Measurements from ENCODE around the gene NRAP.
"Not testable (repeated sequence)": the region's sequence is repeated elsewhere in the genome, so short reads cannot be mapped to it uniquely, and the experiment has no call there.

NRAP gene

GRCh38 chr10:113680190-113681111 lies 16.6 kb upstream of the NRAP start:
- peak; percentile 73 for DNase-seq (ENCODE audit: low spot score)

GRCh38 chr10:113679463-113680189 lies 15.8 kb upstream of the NRAP start, which contains the start of gene CASP7:
Gene CASP7 (plus strand): TSS chr10:113679912. CDS start chr10:113697494, 17,582 bp downstream.
- peak; percentile 93 for DNase-seq (ENCODE audit: low spot score)

GRCh38 chr10:113666682-113667252 lies 2.9 kb upstream of the NRAP start:
- no peak for DNase-seq (ENCODE audit: low spot score)

GRCh38 chr10:113665806-113666354 lies 2.0 kb upstream of the NRAP start:
- DNase-seq (ENCODE audit: low spot score), result no peak

- no peak for DNase-seq (ENCODE audit: low spot score)
Observed at GRCh38 chr10:113665352-113665751, 1.5 kb upstream of the NRAP start.

GRCh38 chr10:113663142-113663541 lies 699 bp downstream of the NRAP start:
- no peak for DNase-seq (ENCODE audit: low spot score)

- no peak for DNase-seq (ENCODE audit: low spot score)
Observed at GRCh38 chr10:113661332-113661731, 2.5 kb downstream of the NRAP start.

- no peak for DNase-seq (ENCODE audit: low spot score)
Observed at GRCh38 chr10:113657544-113657943, 6.3 kb downstream of the NRAP start.

GRCh38 chr10:113656896-113657295 lies 6.9 kb downstream of the NRAP start:
- no peak for DNase-seq (ENCODE audit: low spot score)

- DNase-seq (ENCODE audit: low spot score), result not testable (repeated sequence)
Observed at GRCh38 chr10:113652456-113652855, 11.4 kb downstream of the NRAP start.

GRCh38 chr10:113651898-113652297 lies 11.9 kb downstream of the NRAP start:
- no peak for DNase-seq (ENCODE audit: low spot score)

- DNase-seq (ENCODE audit: low spot score), result no peak
Observed at GRCh38 chr10:113651021-113651420, 12.8 kb downstream of the NRAP start.

GRCh38 chr10:113650172-113650571 lies 13.7 kb downstream of the NRAP start:
- DNase-seq (ENCODE audit: low spot score), result no peak

GRCh38 chr10:113648478-113648877 lies 15.4 kb downstream of the NRAP start:
- no peak for DNase-seq (ENCODE audit: low spot score)

- no peak for DNase-seq (ENCODE audit: low spot score)
Observed at GRCh38 chr10:113647812-113648211, 16.0 kb downstream of the NRAP start.

GRCh38 chr10:113646336-113647201 lies 17.3 kb downstream of the NRAP start:
- no peak for DNase-seq (ENCODE audit: low spot score)

GRCh38 chr10:113644185-113645120 lies 19.4 kb downstream of the NRAP start:
- no peak for DNase-seq (ENCODE audit: low spot score)

- no peak for DNase-seq (ENCODE audit: low spot score)
Observed at GRCh38 chr10:113643183-113643582, 20.7 kb downstream of the NRAP start.

GRCh38 chr10:113641702-113642101 lies 22.1 kb downstream of the NRAP start:
- DNase-seq (ENCODE audit: low spot score), result no peak

GRCh38 chr10:113639966-113640365 lies 23.9 kb downstream of the NRAP start:
- no peak for DNase-seq (ENCODE audit: low spot score)
